Measurements from ENCODE around the gene REG4.
"Not testable (repeated sequence)": the region's sequence is repeated elsewhere in the genome, so short reads cannot be mapped to it uniquely, and the experiment has no call there.

Gene REG4

GRCh38 chr1:119811387-119811786 is at the start of gene REG4:
TSS of gene REG4 (minus strand) at chr1:119811460. CDS start at chr1:119808769, 2,691 bp downstream.
- H3K4me1 ChIP-seq (ENCODE audit: control insufficient read depth, insufficient read depth, low read length): no peaks in the 10 kb centered on the region
- WGBS (ENCODE audit: insufficient coverage, insufficient read length): no CpG with 5 or more reads among the region's 7 CpGs
- DNase-seq (ENCODE audit: low read depth, low spot score): no peak
- no peaks in the 10 kb centered on the region for H3K27me3 ChIP-seq (ENCODE audit: control insufficient read depth, insufficient read depth, low read length)
- no peak within 1 kb of the TSS for H3K27ac ChIP-seq (ENCODE audit: low read length)
- H3K36me3 ChIP-seq (ENCODE audit: control insufficient read depth, insufficient read depth, low read length): no peaks in the 10 kb centered on the region
- H3K4me3 ChIP-seq (ENCODE audit: low read length): no peak within 1 kb of the TSS
- H3K9me3 ChIP-seq (ENCODE audit: control insufficient read depth, insufficient read depth, low read length): no peaks in the 10 kb centered on the region

GRCh38 chr1:119859647-119860046 is 48.4 kb upstream of the REG4 start:
- Histone ChIP-seq H3K27ac (ENCODE audit: low read length) (no peak overlapping the region), H3K36me3 (ENCODE audit: control insufficient read depth, insufficient read depth, low read length) (no peaks in the 10 kb centered on the region), H3K9me3 (ENCODE audit: control insufficient read depth, insufficient read depth, low read length) (no peaks in the 10 kb centered on the region), H3K4me1 (ENCODE audit: control insufficient read depth, insufficient read depth, low read length) (no peaks in the 10 kb centered on the region), H3K4me3 (ENCODE audit: low read length) (no peak overlapping the region), H3K27me3 (ENCODE audit: control insufficient read depth, insufficient read depth, low read length) (no peaks in the 10 kb centered on the region)
- WGBS (ENCODE audit: insufficient coverage, insufficient read length): no CpG with 5 or more reads among the region's 4 CpGs
- no peak for DNase-seq (ENCODE audit: low read depth, low spot score)

- H3K27ac ChIP-seq (ENCODE audit: low read length); H3K4me3 ChIP-seq (ENCODE audit: low read length); DNase-seq (ENCODE audit: low read depth, low spot score); H3K27me3 ChIP-seq (ENCODE audit: control insufficient read depth, insufficient read depth, low read length); H3K4me1 ChIP-seq (ENCODE audit: control insufficient read depth, insufficient read depth, low read length); H3K9me3 ChIP-seq (ENCODE audit: control insufficient read depth, insufficient read depth, low read length); H3K36me3 ChIP-seq (ENCODE audit: control insufficient read depth, insufficient read depth, low read length): not testable (repeated sequence)
- WGBS (ENCODE audit: insufficient coverage, insufficient read length): no CpG with 5 or more reads among the region's 4 CpGs
Measured at GRCh38 chr1:119858556-119859214, 47.4 kb upstream of the REG4 start.

- Histone ChIP-seq H3K4me1 (ENCODE audit: control insufficient read depth, insufficient read depth, low read length) (no peaks in the 10 kb centered on the region), H3K27me3 (ENCODE audit: control insufficient read depth, insufficient read depth, low read length) (no peaks in the 10 kb centered on the region), H3K4me3 (ENCODE audit: low read length) (no peak overlapping the region), H3K36me3 (ENCODE audit: control insufficient read depth, insufficient read depth, low read length) (no peaks in the 10 kb centered on the region), H3K9me3 (ENCODE audit: control insufficient read depth, insufficient read depth, low read length) (no peaks in the 10 kb centered on the region), H3K27ac (ENCODE audit: low read length) (no peak overlapping the region)
- WGBS (ENCODE audit: insufficient coverage, insufficient read length): no CpG with 5 or more reads among the region's 2 CpGs
- no peak for DNase-seq (ENCODE audit: low read depth, low spot score)
Measured at GRCh38 chr1:119858126-119858525, 46.9 kb upstream of the REG4 start.

- H3K36me3 ChIP-seq (ENCODE audit: control insufficient read depth, insufficient read depth, low read length): no peaks in the 10 kb centered on the region
- WGBS (ENCODE audit: insufficient coverage, insufficient read length): no CpG with 5 or more reads among the region's 23 CpGs
- no peak overlapping the region for H3K4me3 ChIP-seq (ENCODE audit: low read length)
- H3K27me3 ChIP-seq (ENCODE audit: control insufficient read depth, insufficient read depth, low read length): no peaks in the 10 kb centered on the region
- no peak for DNase-seq (ENCODE audit: low read depth, low spot score)
- H3K4me1 ChIP-seq (ENCODE audit: control insufficient read depth, insufficient read depth, low read length): no peaks in the 10 kb centered on the region
- no peaks in the 10 kb centered on the region for H3K9me3 ChIP-seq (ENCODE audit: control insufficient read depth, insufficient read depth, low read length)
- H3K27ac ChIP-seq (ENCODE audit: low read length): no peak overlapping the region
Measured at GRCh38 chr1:119853155-119853554, 41.9 kb upstream of the REG4 start.

- not testable (repeated sequence) for H3K4me1 ChIP-seq (ENCODE audit: control insufficient read depth, insufficient read depth, low read length); H3K9me3 ChIP-seq (ENCODE audit: control insufficient read depth, insufficient read depth, low read length); H3K27ac ChIP-seq (ENCODE audit: low read length); DNase-seq (ENCODE audit: low read depth, low spot score); H3K27me3 ChIP-seq (ENCODE audit: control insufficient read depth, insufficient read depth, low read length); H3K4me3 ChIP-seq (ENCODE audit: low read length); H3K36me3 ChIP-seq (ENCODE audit: control insufficient read depth, insufficient read depth, low read length)
- no CpG with 5 or more reads among the region's 6 CpGs for WGBS (ENCODE audit: insufficient coverage, insufficient read length)
Measured at GRCh38 chr1:119844206-119844605, 32.9 kb upstream of the REG4 start.

- no peaks in the 10 kb centered on the region for H3K36me3 ChIP-seq (ENCODE audit: control insufficient read depth, insufficient read depth, low read length)
- H3K9me3 ChIP-seq (ENCODE audit: control insufficient read depth, insufficient read depth, low read length): no peaks in the 10 kb centered on the region
- H3K27ac ChIP-seq (ENCODE audit: low read length): no peak overlapping the region
- 0 out of 2 replicates have a peak, but pooled peaks cover 2% of the 10 kb centered on the region for H3K4me1 ChIP-seq (ENCODE audit: control insufficient read depth, insufficient read depth, low read length)
- no peak for DNase-seq (ENCODE audit: low read depth, low spot score)
- no CpG with 5 or more reads among the region's 6 CpGs for WGBS (ENCODE audit: insufficient coverage, insufficient read length)
- no peaks in the 10 kb centered on the region for H3K27me3 ChIP-seq (ENCODE audit: control insufficient read depth, insufficient read depth, low read length)
- no peak overlapping the region for H3K4me3 ChIP-seq (ENCODE audit: low read length)
Measured at GRCh38 chr1:119841306-119841705, 30.0 kb upstream of the REG4 start.

- no peaks in the 10 kb centered on the region for H3K36me3 ChIP-seq (ENCODE audit: control insufficient read depth, insufficient read depth, low read length)
- no peak overlapping the region for H3K4me3 ChIP-seq (ENCODE audit: low read length)
- H3K27ac ChIP-seq (ENCODE audit: low read length): no peak overlapping the region
- no peaks in the 10 kb centered on the region for H3K9me3 ChIP-seq (ENCODE audit: control insufficient read depth, insufficient read depth, low read length)
- no CpG with 5 or more reads among the region's 1 CpG for WGBS (ENCODE audit: insufficient coverage, insufficient read length)
- H3K27me3 ChIP-seq (ENCODE audit: control insufficient read depth, insufficient read depth, low read length): no peaks in the 10 kb centered on the region
- H3K4me1 ChIP-seq (ENCODE audit: control insufficient read depth, insufficient read depth, low read length): 0 out of 2 replicates have a peak, but pooled peaks cover 2% of the 10 kb centered on the region
- no peak for DNase-seq (ENCODE audit: low read depth, low spot score)
Measured at GRCh38 chr1:119840745-119841144, 29.5 kb upstream of the REG4 start.

- no peaks in the 10 kb centered on the region for H3K27me3 ChIP-seq (ENCODE audit: control insufficient read depth, insufficient read depth, low read length)
- H3K4me3 ChIP-seq (ENCODE audit: low read length): no peak overlapping the region
- H3K9me3 ChIP-seq (ENCODE audit: control insufficient read depth, insufficient read depth, low read length): no peaks in the 10 kb centered on the region
- H3K36me3 ChIP-seq (ENCODE audit: control insufficient read depth, insufficient read depth, low read length): no peaks in the 10 kb centered on the region
- WGBS (ENCODE audit: insufficient coverage, insufficient read length): no CpG with 5 or more reads among the region's 3 CpGs
- H3K27ac ChIP-seq (ENCODE audit: low read length): no peak overlapping the region
- DNase-seq (ENCODE audit: low read depth, low spot score): no peak
- no peaks in the 10 kb centered on the region for H3K4me1 ChIP-seq (ENCODE audit: control insufficient read depth, insufficient read depth, low read length)
Measured at GRCh38 chr1:119838236-119838635, 27.0 kb upstream of the REG4 start.

GRCh38 chr1:119834990-119835389 is 23.7 kb upstream of the REG4 start:
- H3K9me3 ChIP-seq (ENCODE audit: control insufficient read depth, insufficient read depth, low read length): no peaks in the 10 kb centered on the region
- no peak for DNase-seq (ENCODE audit: low read depth, low spot score)
- WGBS (ENCODE audit: insufficient coverage, insufficient read length): no CpG with 5 or more reads among the region's 4 CpGs

GRCh38 chr1:119831027-119831426 is 19.8 kb upstream of the REG4 start:
- no peak overlapping the region for H3K4me3 ChIP-seq (ENCODE audit: low read length)
- no peaks in the 10 kb centered on the region for H3K36me3 ChIP-seq (ENCODE audit: control insufficient read depth, insufficient read depth, low read length)
- H3K27me3 ChIP-seq (ENCODE audit: control insufficient read depth, insufficient read depth, low read length): no peaks in the 10 kb centered on the region
- WGBS (ENCODE audit: insufficient coverage, insufficient read length): no CpG with 5 or more reads among the region's 3 CpGs
- DNase-seq (ENCODE audit: low read depth, low spot score): no peak
- no peaks in the 10 kb centered on the region; the same call in 1 of the 2 replicates for H3K4me1 ChIP-seq (ENCODE audit: control insufficient read depth, insufficient read depth, low read length)
- no peak overlapping the region for H3K27ac ChIP-seq (ENCODE audit: low read length)
- H3K9me3 ChIP-seq (ENCODE audit: control insufficient read depth, insufficient read depth, low read length): no peaks in the 10 kb centered on the region

More at GRCh38 chr1:119834990-119835389, 23.7 kb upstream of the REG4 start:
- no peaks in the 10 kb centered on the region; the same call in 1 of the 2 replicates for H3K4me1 ChIP-seq (ENCODE audit: control insufficient read depth, insufficient read depth, low read length)
- H3K36me3 ChIP-seq (ENCODE audit: control insufficient read depth, insufficient read depth, low read length): no peaks in the 10 kb centered on the region
- no peaks in the 10 kb centered on the region for H3K27me3 ChIP-seq (ENCODE audit: control insufficient read depth, insufficient read depth, low read length)
- no peak overlapping the region for H3K4me3 ChIP-seq (ENCODE audit: low read length)
- H3K27ac ChIP-seq (ENCODE audit: low read length): no peak overlapping the region
